ENCODE measurements around the gene ARHGAP28.

ARHGAP28 gene

DNA sequence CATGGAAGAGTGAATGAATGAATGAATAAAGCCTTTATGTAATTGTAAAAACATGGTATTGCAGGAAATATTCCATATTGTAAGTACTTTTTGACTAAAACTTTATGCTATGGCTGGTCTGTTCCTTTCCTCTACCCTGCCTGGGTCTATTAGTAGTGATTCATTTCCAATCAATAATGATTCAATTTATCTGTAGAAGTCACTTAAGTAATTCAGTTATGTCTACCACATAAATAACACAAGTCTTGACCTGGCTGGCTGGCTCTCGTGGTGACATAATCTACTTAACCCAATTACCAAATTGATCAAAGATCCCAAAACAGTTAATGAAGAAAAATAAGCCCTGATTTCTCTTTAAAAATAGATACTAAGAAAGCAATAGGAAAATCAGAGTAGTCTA is 7.8 kb upstream of the ARHGAP28 start:
- DNase-seq (ENCODE audit: insufficient read length, low spot score) (no peak), FAIRE-seq (no peak)
- TF ChIP-seq POLR2A (IDR thresholded peaks at IDR 0.05; ENCODE audit: low read depth, low read length), result no peak

DNA sequence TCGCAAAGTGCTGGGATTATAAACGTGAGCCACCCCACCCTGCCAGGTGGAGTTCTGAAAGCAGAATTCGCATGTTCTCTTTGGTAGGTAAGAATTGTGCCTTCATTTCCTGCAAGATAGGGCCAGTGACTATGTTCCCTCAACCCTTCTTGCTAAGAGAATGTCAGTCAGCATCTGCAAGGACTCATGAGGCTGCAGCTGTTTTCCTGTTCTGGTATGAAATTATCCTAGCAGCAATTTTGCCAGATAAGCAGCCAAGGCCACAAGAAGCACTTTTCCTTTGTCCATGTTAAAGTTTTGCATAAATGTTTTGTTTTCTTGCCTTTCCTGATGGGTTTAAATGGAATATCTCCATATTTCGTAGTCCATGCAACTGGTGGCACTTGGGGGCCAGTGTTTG is 6.8 kb upstream of the ARHGAP28 start:
- no peak for FAIRE-seq
- no peak for DNase-seq (ENCODE audit: insufficient read length, low spot score)
- no peak for TF ChIP-seq POLR2A (IDR thresholded peaks at IDR 0.05; ENCODE audit: low read depth, low read length)

DNA sequence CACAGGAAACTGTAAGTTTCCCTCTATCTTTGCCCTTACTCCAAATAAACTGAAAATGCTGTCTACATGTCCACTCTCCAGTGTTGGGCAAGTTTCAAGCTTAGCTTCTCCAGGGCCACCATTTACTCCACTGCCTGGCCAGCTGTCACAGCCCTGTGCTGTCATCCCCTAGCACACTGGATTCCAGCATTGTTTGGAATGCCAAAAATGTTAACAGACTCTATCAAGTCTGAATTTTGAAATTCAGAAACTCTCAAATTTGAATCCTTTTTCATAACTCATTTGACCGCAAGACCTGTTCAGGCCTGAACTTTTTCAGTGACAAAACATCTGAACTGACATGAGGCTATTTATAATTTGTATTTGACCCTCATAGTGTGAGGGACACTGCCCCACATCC is 5.2 kb upstream of the ARHGAP28 start:
- no peak for TF ChIP-seq POLR2A (IDR thresholded peaks at IDR 0.05; ENCODE audit: low read depth, low read length)
- no peak for DNase-seq (ENCODE audit: insufficient read length, low spot score)
- no peak for FAIRE-seq

DNA sequence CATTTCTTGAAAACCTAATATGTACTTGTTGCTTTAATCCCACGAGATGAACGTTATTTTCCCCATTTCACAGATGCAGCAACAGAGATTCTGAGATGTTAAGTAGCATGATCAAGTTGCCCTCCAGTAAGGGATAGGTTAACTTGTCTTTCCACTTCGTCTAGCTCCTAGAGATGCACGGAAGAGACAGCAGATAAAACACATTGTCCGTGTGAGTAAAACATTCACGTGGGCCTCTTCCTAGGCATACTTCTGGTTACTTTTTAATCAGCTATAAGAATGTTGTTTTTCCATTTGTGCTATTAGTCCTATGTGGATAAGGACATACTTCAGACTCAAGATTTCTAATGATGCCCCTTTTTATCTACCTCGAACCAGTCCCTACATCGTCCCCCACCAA is 1.2 kb upstream of the ARHGAP28 start:
- TF ChIP-seq POLR2A (IDR thresholded peaks at IDR 0.05; ENCODE audit: low read depth, low read length), result no peak
- FAIRE-seq (no peak), DNase-seq (ENCODE audit: insufficient read length, low spot score) (no peak)

DNA sequence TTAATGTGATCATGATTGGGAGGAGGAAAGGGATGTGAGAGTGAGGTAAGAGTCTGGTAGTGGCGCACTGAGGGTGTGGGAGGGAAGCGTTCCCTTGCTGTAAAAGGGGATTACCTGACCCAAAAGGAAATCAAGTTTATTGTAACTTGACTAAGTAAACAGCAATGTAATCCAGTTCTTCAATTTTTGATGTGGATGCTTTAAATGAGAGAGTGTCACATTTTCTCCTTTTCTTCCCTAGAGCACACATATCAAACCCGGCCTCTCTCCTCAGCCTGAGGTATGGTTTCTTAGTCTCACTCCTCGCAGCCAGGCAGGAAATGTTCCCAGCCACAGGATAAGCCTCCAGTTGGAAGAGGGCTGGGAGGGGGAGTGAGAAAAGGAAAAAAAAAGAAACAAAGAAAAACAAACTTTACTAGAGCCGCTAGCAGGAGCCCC is 688 bp upstream of the ARHGAP28 start:
- no peak for DNase-seq (ENCODE audit: insufficient read length, low spot score)
- no peak for FAIRE-seq
- no peak for TF ChIP-seq POLR2A (IDR thresholded peaks at IDR 0.05; ENCODE audit: low read depth, low read length)

DNA sequence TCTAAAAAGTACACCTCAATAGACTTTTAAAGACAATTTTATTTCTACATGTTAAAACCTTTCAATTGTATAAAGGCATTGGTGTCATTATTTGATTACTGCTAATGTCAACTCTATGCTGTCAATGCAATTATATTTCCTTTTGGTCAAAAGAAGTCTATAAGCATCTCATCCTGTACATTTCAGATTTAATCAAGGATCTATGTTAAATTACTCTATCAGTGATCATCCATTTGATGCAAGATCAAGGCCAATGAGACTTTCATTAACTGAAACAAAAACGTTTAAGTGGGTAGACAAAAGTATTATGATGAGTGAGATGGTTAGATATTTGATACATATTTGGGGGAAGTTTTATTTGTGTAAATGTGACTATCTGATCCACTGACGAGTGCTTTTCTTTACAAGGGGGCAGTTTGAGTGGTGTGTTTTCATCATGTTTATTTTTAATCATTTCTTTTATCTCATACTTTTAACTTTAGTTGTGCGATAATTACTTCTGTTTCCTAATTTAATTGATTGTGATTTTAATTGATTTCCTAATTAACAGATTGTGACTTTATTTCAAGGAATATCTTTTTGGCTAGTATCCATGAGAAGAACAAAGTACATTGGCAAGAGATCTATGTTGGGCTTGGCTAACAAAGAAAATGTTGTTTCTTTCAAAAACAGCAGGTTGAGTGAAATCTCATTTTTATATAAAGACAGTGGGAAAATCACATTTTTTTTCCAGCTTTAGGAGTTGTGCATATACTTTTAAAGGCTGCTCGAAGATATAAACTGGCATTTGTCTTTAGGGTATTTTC is 1.1 kb downstream of the ARHGAP28 start:
- TF ChIP-seq POLR2A (IDR thresholded peaks at IDR 0.05; ENCODE audit: low read depth, low read length), result no peak
- FAIRE-seq, result no peak
- no peak for DNase-seq (ENCODE audit: insufficient read length, low spot score)

DNA sequence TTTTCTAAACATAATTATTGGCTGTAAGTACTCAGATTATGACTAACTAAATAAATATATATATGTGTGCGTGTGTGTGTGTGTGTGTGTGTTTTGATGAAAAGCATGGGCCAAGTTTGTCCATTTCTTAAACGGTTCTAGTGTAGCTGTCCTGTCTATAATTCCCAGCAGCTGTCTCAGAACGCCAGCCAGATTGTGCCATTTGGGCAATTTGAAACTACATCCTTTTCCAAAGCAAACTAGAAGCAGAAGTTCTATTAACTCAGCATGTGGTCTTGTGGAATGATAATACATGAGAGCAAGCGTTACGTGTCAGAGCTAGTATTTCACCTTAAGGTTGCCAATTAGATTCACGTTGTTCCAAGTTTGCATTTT is 1.7 kb downstream of the ARHGAP28 start:
- TF ChIP-seq POLR2A (IDR thresholded peaks at IDR 0.05; ENCODE audit: low read depth, low read length), result no peak
- FAIRE-seq (no peak), DNase-seq (ENCODE audit: insufficient read length, low spot score) (no peak)

DNA sequence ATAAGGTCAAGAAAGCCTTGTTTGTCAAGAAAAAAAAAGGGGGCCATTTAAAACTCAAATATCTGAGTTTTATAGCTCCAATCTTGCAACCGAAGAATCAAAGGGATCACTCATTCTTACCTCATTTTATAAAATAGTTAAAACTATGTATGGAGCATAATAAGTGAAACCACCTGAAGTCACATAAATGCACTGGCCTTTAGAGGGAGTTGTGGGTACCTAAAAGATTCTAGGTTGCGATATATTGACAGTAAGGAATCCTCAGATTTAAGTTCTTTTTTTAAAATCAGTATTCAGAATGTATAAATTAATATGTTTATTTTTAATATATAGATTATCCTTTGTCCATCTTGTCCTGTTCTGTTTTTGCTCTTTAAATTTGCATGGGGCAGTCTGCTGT is 3.4 kb downstream of the ARHGAP28 start:
- DNase-seq (ENCODE audit: insufficient read length, low spot score), result no peak
- no peak for FAIRE-seq
- no peak for TF ChIP-seq POLR2A (IDR thresholded peaks at IDR 0.05; ENCODE audit: low read depth, low read length)

DNA sequence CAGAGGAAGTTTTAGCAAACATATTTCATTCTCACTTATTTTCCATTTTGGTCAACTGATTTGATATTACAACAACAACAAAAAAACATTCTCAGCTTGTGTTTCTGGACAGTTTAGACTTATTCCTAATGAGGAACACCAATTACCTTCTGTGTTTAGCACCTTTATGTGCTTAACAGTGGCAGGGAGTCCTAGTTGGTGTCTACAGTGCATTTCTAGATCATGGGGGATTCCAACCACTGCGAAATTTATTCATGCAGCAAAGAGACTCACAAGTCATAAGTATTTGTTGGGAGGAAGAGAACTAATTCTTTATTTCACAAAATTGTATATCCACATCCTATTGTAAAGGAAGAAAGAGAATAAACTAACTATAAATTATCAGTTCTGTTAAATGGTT is 4.2 kb downstream of the ARHGAP28 start:
- no peak for TF ChIP-seq POLR2A (IDR thresholded peaks at IDR 0.05; ENCODE audit: low read depth, low read length)
- no peak for FAIRE-seq
- no peak for DNase-seq (ENCODE audit: insufficient read length, low spot score)

DNA sequence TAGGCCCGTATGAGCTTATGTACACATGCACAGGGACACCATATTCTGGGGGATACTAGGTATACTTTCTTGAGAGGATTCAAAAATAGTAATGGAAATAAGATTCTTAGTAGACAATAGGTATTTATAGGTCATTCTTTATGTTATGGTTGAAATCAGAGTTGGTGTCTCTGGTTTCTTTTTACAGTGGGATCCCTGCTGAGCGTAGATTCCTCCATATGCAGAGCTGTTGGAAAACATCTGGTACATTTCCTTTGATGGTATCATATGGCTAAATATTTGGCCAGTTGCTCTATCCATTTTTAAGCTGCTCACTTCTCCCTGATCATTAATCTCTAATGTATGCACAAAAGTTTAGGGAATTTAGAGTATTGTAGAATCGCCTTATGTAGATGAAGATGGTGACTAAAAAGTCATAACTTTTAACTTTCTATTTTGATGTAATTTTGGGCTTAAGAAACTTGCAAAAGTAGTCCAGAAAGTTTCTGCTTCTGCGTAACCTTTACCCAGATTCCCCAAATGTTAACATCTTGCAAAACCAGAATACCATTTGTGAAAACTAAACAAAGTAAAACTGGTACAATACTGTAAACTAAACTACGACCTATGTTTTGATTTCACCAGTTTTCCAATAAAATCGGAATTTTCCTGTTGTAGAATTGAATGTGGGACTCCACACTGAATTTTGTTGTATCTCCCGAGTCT is 5.4 kb downstream of the ARHGAP28 start:
- no peak for TF ChIP-seq POLR2A (IDR thresholded peaks at IDR 0.05; ENCODE audit: low read depth, low read length)
- FAIRE-seq (no peak), DNase-seq (ENCODE audit: insufficient read length, low spot score) (no peak)

DNA sequence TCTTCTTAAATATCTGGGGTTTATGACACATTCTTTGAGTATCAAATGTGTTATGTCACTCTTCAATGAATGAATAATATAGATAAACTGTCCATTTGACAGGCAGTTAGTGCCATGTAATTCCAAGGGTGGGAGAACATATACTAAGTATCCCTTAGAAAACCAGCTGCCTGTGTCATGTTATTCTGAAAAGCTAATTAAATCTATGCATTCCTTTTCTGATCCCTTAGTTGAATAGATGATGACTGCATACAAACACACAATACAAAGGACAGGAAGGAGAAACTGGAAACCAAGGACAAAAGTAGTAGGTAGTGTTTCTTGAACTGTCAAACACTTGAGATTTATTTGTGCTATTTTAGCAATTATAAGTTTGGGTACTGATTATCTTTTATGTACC is 8.3 kb downstream of the ARHGAP28 start:
- FAIRE-seq (no peak), DNase-seq (ENCODE audit: insufficient read length, low spot score) (no peak)
- no peak for TF ChIP-seq POLR2A (IDR thresholded peaks at IDR 0.05; ENCODE audit: low read depth, low read length)

DNA sequence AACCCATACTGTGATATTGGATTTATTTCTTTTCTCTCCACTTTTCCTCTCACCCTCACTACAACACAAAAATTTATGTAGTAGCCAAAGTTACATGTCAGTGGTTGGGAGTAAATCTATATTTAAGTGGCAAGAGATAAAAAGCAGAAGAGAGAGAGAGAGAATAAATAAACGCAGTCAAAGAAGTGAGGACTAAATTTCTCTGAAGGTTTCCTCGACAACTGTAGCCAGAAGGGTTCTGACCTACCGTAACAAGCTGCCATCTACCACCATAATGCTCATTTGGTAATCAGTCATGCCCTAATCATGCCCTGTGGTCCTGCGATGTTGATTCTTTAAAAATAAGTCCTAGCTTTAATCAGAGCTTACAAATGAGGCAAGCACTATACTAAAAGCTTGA is 9.1 kb downstream of the ARHGAP28 start:
- no peak for FAIRE-seq
- no peak for DNase-seq (ENCODE audit: insufficient read length, low spot score)
- no peak for TF ChIP-seq POLR2A (IDR thresholded peaks at IDR 0.05; ENCODE audit: low read depth, low read length)

DNA sequence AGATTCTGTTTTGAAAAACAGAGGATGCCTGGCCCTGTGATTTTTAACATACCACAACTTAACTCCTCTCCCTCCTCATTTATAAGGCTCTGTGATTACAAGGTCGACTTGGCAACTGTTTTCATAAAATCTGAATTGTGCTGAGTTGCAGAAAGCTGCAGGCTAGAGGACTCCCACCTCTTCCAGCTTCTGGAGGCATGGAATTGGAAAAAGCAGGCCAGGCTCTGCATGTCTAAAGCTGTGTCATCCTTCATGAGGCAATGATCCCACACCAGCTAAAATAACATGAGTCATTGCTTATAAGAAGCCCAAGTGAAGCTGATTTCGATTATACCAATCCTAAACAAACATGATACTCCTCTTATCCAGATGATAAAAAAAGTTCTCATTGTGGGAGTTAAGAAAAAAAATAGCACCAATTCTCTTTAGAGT is 11.7 kb downstream of the ARHGAP28 start:
- TF ChIP-seq POLR2A (IDR thresholded peaks at IDR 0.05; ENCODE audit: low read depth, low read length), result no peak
- FAIRE-seq, result peak; percentile 93
- peak; percentile 44 for DNase-seq (ENCODE audit: insufficient read length, low spot score)

DNA sequence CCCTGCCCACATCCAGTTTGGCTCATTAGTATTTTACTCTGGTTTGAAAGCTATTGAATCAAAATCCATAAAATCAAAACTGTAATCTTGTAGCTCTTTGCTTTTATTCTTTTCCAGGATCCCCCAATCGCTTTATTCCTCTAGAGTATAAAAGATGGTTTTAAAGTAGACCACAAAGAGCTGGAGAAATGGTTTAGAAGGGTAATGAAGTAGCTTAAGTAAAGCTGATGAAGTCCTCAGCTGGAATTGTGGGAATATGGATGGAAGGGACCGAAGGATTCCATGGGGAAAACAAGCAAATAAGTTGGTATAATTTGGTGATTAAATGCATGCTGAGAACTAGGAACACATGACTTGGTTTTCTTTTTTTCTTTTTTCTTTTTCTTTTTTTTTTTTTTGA is 12.3 kb downstream of the ARHGAP28 start:
- DNase-seq (ENCODE audit: insufficient read length, low spot score) (no peak), FAIRE-seq (no peak)

DNA sequence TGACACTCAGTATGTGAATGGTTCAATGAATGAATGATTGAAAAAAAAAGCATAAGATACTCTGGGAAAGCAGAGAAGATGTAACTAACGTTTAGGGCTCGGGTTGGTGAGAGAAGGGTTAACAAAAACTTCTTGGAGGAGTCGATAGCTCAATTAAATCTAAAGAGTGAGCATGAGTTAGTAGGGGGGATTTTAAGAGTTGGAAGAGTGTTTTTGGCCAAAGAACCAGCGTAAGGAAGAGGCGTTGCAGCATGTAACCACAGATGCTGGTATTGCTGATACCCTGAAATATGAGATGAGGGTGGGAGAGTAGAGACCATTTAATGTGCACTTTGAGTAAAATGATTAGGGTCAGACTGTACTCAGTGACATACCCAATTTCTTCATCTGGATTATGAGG is 14.5 kb downstream of the ARHGAP28 start:
- TF ChIP-seq POLR2A (IDR thresholded peaks at IDR 0.05; ENCODE audit: low read depth, low read length), result no peak
- DNase-seq (ENCODE audit: insufficient read length, low spot score) (no peak), FAIRE-seq (no peak)

More for the DNA sequence above, 12.3 kb downstream of the ARHGAP28 start:
- TF ChIP-seq POLR2A (IDR thresholded peaks at IDR 0.05; ENCODE audit: low read depth, low read length), result no peak
